PC-3 (cell line): ENCODE measurements around the gene SORBS2. TPM values are rescaled to one million over a fixed set of nuclear protein-coding genes. Genes with fewer than 3 reads are reported as not detected.

Experiments
- ATAC-seq: fragments of 200-7000 bp; cut with Tn5 transposase; 2 replicates; pipeline ENCODE4 v1.9.1; 2020; ENCODE audit warnings: mild to moderate bottlenecking, moderate library complexity
- BruUV-seq: library from RNA; stranded (reverse); fragments of 400-500 nt; replicated peaks from 2 replicates; lab custom pipeline; 2021; lab: Mats Ljungman, UMichigan
- CTCF ChIA-PET: fragments of 300-600 bp; sonication (Branson Sonifier 250); formaldehyde crosslinking; loops from one replicate; lab custom pipeline; 2022; ENCODE audit warnings: antibody characterized with exemption; lab: Charles Lee
- POLR2A ChIA-PET: fragments of 300-600 bp; sonication (Branson Sonifier 250); formaldehyde crosslinking; loops from one replicate; lab custom pipeline; 2022; ENCODE audit warnings: antibody characterized with exemption; ENCODE audit not compliant: unreplicated experiment; lab: Charles Lee
- DNase-seq: peaks from one replicate; pipeline ENCODE4 v3.0.0-alpha.2; 2015
- H2AFZ ChIP-seq: fragments of 300-600 bp; sonication (generic); 2 replicates; pipeline ENCODE4 v1.6.0; 2016; ENCODE audit warnings: antibody characterized with exemption, low read length
- H3F3A ChIP-seq: fragments of 300-600 bp; sonication (generic); one replicate; pipeline ENCODE4 v1.6.0; 2017; ENCODE audit warnings: antibody characterized with exemption, low read length, control low read depth, mild to moderate bottlenecking; ENCODE audit not compliant: unreplicated experiment
- H3K27ac ChIP-seq: fragments of 300-600 bp; sonication (generic); 2 replicates; pipeline ENCODE4 v1.5.1; 2016; ENCODE audit warnings: mild to moderate bottlenecking, low read length
- H3K27me3 ChIP-seq: fragments of 300-600 bp; sonication (generic); 2 replicates; pipeline ENCODE4 v1.6.1; 2016; ENCODE audit warnings: low read length, mixed read lengths
- H3K36me3 ChIP-seq: fragments of 300-600 bp; sonication (generic); 2 replicates; pipeline ENCODE4 v1.6.1; 2016; ENCODE audit warnings: low read depth, mixed run types, low read length, mixed read lengths
- H3K4me1 ChIP-seq: fragments of 300-600 bp; sonication (generic); 2 replicates; pipeline ENCODE4 v1.5.1; 2016; ENCODE audit warnings: low read length; ENCODE audit not compliant: insufficient read depth
- H3K4me2 ChIP-seq: fragments of 300-600 bp; sonication (generic); 2 replicates; pipeline ENCODE4 v1.6.0; 2016; ENCODE audit warnings: low read length
- H3K4me3 ChIP-seq: fragments of 300-600 bp; sonication (generic); 2 replicates; pipeline ENCODE4 v1.5.1; 2016; ENCODE audit warnings: mild to moderate bottlenecking, low read length, mixed read lengths
- H3K79me2 ChIP-seq: fragments of 300-600 bp; sonication (generic); 2 replicates; pipeline ENCODE4 v1.6.1; 2017; ENCODE audit warnings: low read length, mixed read lengths
- H3K9ac ChIP-seq: fragments of 300-600 bp; sonication (generic); 2 replicates; pipeline ENCODE4 v1.6.0; 2016; ENCODE audit warnings: mild to moderate bottlenecking, low read length
- H3K9me2 ChIP-seq: fragments of 300-600 bp; sonication (generic); replicated peaks from 2 replicates; pipeline ENCODE4 v1.6.1; 2016; ENCODE audit warnings: mixed run types, low read length, mixed read lengths
- H3K9me3 ChIP-seq: fragments of 300-600 bp; sonication (generic); 2 replicates; pipeline ENCODE4 v1.6.1; 2016; ENCODE audit warnings: low read length, mixed read lengths
- H4K20me1 ChIP-seq: fragments of 300-600 bp; sonication (generic); 2 replicates; pipeline ENCODE4 v1.6.1; 2016; ENCODE audit warnings: low read length, mixed read lengths
- EZH2 ChIP-seq: fragments of 300-600 bp; sonication (generic); IDR thresholded peaks from one replicate; pipeline ENCODE4 v1.6.1; 2017; ENCODE audit warnings: antibody characterized with exemption, mild to moderate bottlenecking, low read length; ENCODE audit not compliant: unreplicated experiment
- EZH2phosphoT487 ChIP-seq: fragments of 300-600 bp; sonication (generic); IDR thresholded peaks from 2 replicates; pipeline ENCODE4 v1.6.1; 2018; ENCODE audit warnings: mild to moderate bottlenecking, antibody characterized with exemption, low read length, borderline replicate concordance
- intact Hi-C: fragments of 100-400 bp; cut with micrococcal nuclease; formaldehyde crosslinking; loops from 2 replicates; pipeline ENCODE4 v1.9.0; 2023
- total RNA-seq: library from RNA; depleted of rRNA; stranded (reverse); fragments of >200 nt; gene quantifications from 2 replicates; pipeline ENCODE4 v1.2.3, GENCODE V29; 2014
- TF ChIP-seq, protein P1 (sequence below): fragments of 300-600 bp; sonication (generic); conservative IDR thresholded peaks from 2 replicates; pipeline ENCODE4 v1.5.1; 2017; ENCODE audit warnings: antibody characterized with exemption, low read depth, mild to moderate bottlenecking, low read length

Gene SORBS2
- total RNA-seq, 1 experiment from 2014 or later, result 3.6 TPM

DNA sequence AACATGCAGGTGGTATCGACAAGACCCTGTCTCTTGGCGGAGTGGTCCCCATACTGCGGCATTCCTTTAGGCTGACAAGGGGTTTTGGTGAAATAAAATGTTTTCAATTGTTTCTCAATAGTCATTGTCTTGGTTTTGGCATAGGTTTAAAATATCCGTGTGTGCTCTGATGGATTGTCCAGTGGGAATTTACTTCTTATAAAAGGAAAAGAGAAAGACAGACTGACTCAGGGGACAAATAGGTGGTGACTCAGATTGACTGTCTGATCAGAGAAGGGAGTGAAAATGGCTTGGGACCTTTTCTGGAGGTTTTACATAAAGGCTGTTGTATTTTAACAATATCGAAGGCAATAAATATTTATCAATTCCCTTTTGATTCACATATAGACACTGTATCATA is 129.8 kb downstream of the SORBS2 start:
- BruUV-seq, result no TSS peak
- Histone ChIP-seq H3K4me2 (peak overlapping the region; percentile 65), H3K36me3 (no peaks in the 10 kb centered on the region), H3K27me3 (no peaks in the 10 kb centered on the region), H3K9me2 (no peaks in the 10 kb centered on the region), H3K79me2 (no peaks in the 10 kb centered on the region), H3K27ac (peak overlapping the region; percentile 42; the same call in 1 of the 2 replicates), H4K20me1 (no peaks in the 10 kb centered on the region), H3K9ac (no peak overlapping the region), H3K4me1 (peaks cover 9% of the 10 kb centered on the region), H3K9me3 (no peaks in the 10 kb centered on the region), H2AFZ (0 out of 2 replicates have a peak overlapping the region, but pooled peaks have one; percentile 25), H3F3A (no peaks in the 10 kb centered on the region), H3K4me3 (peak overlapping the region; percentile 23; the same call in 1 of the 2 replicates)
- TF ChIP-seq, protein P1, sequence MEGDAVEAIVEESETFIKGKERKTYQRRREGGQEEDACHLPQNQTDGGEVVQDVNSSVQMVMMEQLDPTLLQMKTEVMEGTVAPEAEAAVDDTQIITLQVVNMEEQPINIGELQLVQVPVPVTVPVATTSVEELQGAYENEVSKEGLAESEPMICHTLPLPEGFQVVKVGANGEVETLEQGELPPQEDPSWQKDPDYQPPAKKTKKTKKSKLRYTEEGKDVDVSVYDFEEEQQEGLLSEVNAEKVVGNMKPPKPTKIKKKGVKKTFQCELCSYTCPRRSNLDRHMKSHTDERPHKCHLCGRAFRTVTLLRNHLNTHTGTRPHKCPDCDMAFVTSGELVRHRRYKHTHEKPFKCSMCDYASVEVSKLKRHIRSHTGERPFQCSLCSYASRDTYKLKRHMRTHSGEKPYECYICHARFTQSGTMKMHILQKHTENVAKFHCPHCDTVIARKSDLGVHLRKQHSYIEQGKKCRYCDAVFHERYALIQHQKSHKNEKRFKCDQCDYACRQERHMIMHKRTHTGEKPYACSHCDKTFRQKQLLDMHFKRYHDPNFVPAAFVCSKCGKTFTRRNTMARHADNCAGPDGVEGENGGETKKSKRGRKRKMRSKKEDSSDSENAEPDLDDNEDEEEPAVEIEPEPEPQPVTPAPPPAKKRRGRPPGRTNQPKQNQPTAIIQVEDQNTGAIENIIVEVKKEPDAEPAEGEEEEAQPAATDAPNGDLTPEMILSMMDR, result no peak
- ChIA-PET POLR2A (no interaction called here), CTCF (no interaction called here)
- peak; percentile 76 for DNase-seq
- intact Hi-C loops, result no loop called here
- peak; percentile 89 for ATAC-seq

DNA sequence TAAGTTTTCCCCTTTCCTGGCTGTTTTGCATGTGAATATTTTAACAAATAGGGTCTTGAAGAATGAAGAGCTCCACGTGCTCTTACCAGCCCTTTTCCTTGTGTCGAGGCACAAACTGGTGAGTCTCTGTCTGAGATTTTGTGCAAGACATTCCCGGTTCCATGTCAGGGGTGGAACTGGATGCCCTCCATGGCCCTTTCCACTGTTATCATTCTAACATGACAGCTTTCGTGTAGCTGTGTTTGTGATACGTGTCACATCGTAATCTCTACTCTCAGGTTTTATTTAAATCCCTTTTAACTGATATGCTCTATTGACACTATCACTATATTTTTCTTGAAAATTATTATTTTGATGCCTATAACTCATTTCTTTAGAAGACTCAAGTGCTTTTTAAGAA is 130.4 kb downstream of the SORBS2 start:
- no peak overlapping the region for H3K9ac ChIP-seq
- intact Hi-C loops, result no loop called here
- ChIA-PET CTCF (interaction anchor here (0.6 kb wide), 1 partner anchor 15 kb away, joined by 3 read pairs; no protein-coding TSS in a partner anchor), POLR2A (no interaction called here)
- peaks cover 9% of the 10 kb centered on the region for H3K4me1 ChIP-seq
- no peaks in the 10 kb centered on the region for H3K27me3 ChIP-seq
- H4K20me1 ChIP-seq, result no peaks in the 10 kb centered on the region
- ATAC-seq (no peak), DNase-seq (no peak)
- H3K4me3 ChIP-seq, result no peak overlapping the region; the same call in 1 of the 2 replicates
- H3K9me3 ChIP-seq, result no peaks in the 10 kb centered on the region
- TF ChIP-seq, protein P1, result no peak
- TF ChIP-seq EZH2phosphoT487 (no peak), EZH2 (no peak)
- no TSS peak for BruUV-seq
- no peaks in the 10 kb centered on the region for H3K36me3 ChIP-seq
- no peaks in the 10 kb centered on the region for H3F3A ChIP-seq
- no peaks in the 10 kb centered on the region for H3K79me2 ChIP-seq
- no peak overlapping the region for H2AFZ ChIP-seq
- no peaks in the 10 kb centered on the region for H3K9me2 ChIP-seq
- peak overlapping the region; percentile 42; the same call in 1 of the 2 replicates for H3K27ac ChIP-seq
- H3K4me2 ChIP-seq, result no peak overlapping the region

DNA sequence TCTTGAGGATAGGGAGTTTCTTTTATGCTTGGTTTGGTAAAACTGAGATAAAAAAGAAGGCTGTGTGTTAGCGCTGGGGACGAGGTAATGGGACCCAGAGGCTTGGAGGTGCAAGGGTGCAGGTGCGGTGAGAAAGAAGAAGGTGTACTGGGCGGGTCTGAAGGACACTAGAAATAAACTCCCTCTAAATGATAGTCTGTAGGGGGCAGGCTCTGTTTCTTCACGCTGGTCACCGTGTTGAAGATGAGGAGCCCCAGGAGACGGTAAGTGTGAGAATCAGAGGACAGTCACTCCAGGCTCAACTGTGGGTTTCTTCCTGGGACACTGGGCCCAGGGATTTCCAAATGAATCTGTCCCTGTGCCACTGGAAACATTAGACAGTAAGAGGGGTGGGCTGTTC is 131.4 kb downstream of the SORBS2 start:
- intact Hi-C loops, result no loop called here
- H3K4me2 ChIP-seq, result no peak overlapping the region
- no peaks in the 10 kb centered on the region for H3F3A ChIP-seq
- ChIA-PET POLR2A (no interaction called here), CTCF (no interaction called here)
- no TSS peak for BruUV-seq
- no peaks in the 10 kb centered on the region for H3K27me3 ChIP-seq
- no peak overlapping the region for H3K4me3 ChIP-seq
- no peak for ATAC-seq
- TF ChIP-seq EZH2phosphoT487 (no peak), EZH2 (no peak)
- TF ChIP-seq, protein P1, result no peak
- no peak overlapping the region for H3K27ac ChIP-seq
- H3K4me1 ChIP-seq, result peaks cover 9% of the 10 kb centered on the region
- H4K20me1 ChIP-seq, result no peaks in the 10 kb centered on the region
- no peaks in the 10 kb centered on the region for H3K9me3 ChIP-seq
- H3K9me2 ChIP-seq, result no peaks in the 10 kb centered on the region
- H3K9ac ChIP-seq, result no peak overlapping the region
- no peaks in the 10 kb centered on the region for H3K36me3 ChIP-seq
- no peak for DNase-seq
- H3K79me2 ChIP-seq, result no peaks in the 10 kb centered on the region
- H2AFZ ChIP-seq, result no peak overlapping the region
